Middle frontal gyrus (tissue), 1 donor: ENCODE measurements around the gene SBDS.

Experiments used
- DNase-seq: peaks from one replicate; pipeline ENCODE4 v3.0.0-alpha.2; 2015; ENCODE audit warnings: low spot score; ENCODE audit errors: extremely low spot score

SBDS gene

DNA sequence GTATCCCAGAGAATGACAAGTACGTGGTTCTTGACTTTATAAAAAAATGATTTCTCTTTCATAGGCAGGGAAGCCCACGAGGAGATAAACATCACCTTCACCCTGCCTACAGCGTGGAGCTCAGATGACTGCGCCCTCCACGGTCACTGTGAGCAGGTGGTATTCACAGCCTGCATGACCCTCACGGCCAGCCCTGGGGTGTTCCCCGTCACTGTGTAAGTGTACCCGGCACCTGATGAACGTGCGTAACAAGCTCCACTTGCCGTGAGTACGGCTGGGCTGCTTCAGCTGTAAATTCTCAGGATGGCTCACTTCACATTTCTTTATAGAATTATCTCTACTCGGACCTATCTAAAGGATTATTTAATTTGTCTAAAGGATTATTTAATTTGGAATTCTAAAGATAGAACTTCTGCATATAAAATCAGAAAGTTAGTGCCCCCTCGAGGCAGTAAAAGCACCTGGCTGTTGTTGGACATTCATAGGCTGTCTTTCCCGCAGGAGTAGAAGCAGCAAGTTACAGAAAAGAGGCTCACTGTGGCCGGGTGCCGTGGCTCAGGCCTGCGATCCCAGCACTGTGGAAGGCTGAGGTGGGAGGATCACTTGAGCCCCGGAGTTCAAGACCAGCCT is 46.8 kb downstream of the SBDS start:
- no peak for DNase-seq

DNA sequence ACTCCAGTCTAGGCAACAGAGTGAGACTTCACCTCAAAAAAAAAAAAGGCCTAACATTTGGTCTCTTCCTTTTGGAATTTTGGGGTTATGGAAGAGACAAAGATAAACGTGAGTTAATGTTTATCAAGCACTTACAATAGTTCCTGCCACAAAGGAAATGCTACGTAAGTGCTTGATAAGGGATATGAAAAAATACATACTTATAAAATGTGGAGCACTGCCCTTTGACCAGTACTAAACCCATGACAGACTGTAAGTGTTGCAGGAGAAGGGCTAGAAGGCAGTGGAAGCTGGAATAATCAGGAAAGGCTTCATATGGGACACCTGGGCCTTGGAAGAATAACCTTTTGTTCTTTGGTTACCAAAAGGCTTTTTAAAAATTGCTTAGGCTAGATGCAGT is 48.8 kb downstream of the SBDS start:
- no peak for DNase-seq

DNA sequence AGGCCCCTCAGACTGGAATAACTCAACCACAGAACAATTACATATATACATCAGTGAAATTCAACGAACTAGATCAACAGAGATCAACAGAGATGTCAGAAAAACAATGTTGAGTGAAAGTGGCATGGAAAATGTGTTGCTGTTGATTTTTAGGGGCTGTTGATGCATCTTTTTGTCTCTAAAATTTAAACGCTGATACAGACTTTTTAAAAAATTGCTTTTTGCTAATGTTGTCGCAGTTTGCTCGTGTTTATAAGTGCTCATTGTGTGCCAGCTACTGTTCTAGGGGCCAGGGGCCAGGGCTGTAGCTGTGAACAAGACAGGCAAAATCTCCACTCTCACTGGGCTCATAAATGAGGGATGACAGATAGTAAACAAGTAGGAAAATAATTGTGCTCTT is 56.1 kb downstream of the SBDS start:
- DNase-seq, result no peak

DNA sequence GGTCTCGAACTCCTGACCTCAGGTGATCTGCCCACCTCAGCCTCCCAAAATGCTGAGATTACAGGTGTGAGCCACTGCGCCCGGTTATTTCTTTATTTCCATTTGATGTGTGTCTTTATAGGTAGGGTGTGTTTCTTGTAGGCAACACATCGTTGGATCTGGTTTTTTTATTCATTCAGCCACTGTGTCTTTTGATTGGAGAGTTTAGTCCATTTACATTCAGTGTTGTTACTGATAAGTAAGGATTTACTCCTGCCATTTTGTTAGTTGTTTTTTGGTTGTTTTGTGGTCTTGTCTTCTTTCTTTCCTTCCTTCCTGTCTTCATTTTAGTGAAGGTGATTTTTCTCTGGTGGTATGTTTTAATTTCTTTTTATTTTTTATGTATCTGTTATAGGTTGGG is 57.4 kb downstream of the SBDS start:
- DNase-seq, result no peak
